Measurements from ENCODE around the gene SLC25A34.

Gene SLC25A34

DNA sequence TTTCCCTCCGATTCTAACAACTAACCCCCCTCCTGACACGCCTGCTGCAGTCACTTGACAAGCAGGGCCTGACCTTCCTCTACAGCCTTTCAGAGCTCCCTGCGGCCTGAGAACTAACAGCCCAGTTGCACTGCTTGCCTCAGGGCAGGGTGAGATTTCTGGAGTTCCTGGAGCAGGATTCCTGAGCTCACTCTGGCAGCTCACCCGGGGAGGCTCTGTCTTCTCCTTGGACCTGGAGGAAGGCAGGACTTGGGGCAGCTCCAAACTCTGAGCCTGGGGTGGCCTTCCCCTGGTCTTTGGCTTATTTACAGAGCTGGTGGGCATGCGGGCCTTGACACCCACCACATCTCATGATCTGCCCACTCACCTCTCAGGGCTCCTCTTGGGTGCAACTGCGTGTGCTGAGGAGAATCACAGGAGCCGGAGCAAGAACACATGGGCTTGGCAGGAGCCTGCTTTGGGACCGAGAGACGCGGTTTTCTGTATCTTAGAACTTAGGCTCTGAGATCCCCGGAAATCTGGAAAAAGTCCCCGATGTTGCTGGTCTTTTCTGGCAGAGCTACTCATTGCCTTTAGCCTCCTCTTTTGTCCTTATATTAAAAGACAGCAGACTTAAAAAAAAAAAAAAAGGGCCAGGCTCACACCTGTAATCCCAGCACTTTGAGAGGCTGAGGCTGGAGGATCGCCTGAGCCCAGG is 13.1 kb upstream of the SLC25A34 start:
- Histone ChIP-seq H3K4me1 (ENCODE audit: control insufficient read depth in 1 of 2, insufficient read depth in 1 of 2, low read depth in 1 of 2, low read length in 1 of 2) (no peaks in the 10 kb centered on the region), H3K36me3 (peaks cover 98% of the 10 kb centered on the region), H3K4me3 (ENCODE audit: low read depth in 1 of 2, low read length in 1 of 2) (no peak overlapping the region), H3K27ac (no peak overlapping the region), H3K9me3 (no peaks in the 10 kb centered on the region), H3K27me3 (no peaks in the 10 kb centered on the region)
- TF ChIP-seq, protein P1, sequence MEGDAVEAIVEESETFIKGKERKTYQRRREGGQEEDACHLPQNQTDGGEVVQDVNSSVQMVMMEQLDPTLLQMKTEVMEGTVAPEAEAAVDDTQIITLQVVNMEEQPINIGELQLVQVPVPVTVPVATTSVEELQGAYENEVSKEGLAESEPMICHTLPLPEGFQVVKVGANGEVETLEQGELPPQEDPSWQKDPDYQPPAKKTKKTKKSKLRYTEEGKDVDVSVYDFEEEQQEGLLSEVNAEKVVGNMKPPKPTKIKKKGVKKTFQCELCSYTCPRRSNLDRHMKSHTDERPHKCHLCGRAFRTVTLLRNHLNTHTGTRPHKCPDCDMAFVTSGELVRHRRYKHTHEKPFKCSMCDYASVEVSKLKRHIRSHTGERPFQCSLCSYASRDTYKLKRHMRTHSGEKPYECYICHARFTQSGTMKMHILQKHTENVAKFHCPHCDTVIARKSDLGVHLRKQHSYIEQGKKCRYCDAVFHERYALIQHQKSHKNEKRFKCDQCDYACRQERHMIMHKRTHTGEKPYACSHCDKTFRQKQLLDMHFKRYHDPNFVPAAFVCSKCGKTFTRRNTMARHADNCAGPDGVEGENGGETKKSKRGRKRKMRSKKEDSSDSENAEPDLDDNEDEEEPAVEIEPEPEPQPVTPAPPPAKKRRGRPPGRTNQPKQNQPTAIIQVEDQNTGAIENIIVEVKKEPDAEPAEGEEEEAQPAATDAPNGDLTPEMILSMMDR (IDR thresholded peaks at IDR 0.05): no peak

DNA sequence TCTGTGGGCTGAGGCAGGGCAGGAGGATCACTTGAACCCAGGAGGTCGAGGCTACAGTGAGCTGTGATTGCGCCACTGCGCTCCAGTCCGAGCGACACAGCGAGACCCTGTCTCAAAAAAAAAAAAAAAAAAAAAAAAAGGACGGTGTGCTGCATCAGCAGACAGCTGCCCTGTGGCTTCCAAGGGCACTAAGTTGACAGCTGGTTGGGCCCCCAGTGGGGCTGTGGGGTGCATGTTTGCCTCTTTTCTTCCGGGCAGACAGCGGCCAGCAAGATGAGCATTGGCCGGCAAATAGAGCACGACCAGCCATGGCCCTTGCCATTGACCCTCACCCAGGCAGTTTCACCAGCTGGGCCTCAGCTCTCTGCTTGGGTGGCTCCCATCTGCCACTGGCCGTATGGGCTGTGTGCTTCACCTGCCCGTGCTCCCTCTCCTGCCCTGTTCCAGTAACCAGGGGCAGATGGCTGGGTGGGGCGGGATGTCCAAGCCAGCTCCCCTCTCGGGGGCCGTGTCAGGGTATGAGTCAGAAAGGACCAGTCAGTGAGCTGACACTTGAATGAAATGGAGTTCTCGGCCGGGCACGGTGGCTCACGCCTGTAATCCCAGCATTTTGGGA is 12.3 kb upstream of the SLC25A34 start:
- H3K27ac ChIP-seq: no peak overlapping the region
- H3K4me1 ChIP-seq (ENCODE audit: control insufficient read depth in 1 of 2, insufficient read depth in 1 of 2, low read depth in 1 of 2, low read length in 1 of 2): no peaks in the 10 kb centered on the region
- peaks cover 98% of the 10 kb centered on the region for H3K36me3 ChIP-seq

DNA sequence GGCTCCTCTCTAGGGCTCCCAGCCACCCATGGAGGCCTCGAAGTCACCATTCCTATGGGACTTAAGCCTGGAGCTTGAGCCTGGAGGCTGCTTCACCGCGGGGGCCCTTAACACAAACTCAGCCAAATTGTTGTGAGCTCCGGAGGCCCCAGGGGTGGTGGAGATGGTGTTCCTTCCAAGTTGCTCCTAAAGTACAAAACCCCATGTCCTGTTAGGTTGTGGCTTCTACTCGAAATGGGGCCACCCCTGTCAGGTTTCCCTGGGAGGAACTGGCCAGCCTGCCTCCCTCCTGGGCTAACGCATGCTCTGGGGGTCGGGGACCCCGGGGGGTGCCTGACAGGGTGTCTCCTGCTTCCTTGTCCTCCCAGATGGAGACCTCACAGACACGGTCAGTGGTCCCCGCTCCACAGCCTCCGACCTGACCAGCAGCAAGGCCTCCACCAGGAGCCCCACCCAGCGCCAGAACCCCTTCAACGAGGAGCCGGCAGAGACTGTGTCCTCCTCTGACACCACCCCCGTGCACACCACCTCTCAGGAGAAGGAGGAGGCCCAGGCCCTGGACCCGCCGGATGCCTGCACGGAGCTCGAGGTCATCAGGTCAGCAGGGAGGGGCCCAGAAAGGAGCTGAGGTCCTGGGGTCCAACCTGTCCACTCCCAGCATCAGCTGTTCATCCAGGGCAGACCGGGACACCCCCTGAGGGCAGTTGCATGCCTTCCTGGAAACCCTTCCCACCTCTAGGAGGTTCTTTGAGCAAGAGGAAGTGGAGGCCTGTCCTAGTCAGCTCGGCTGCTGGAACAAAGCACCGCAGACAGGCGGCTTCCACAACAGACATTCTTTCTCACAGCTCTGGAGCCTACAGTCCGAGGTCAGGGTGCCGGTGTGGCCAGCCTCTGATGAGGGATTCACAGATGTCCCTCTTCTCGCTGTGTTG is 10.8 kb upstream of the SLC25A34 start:
- Histone ChIP-seq H3K4me3 (ENCODE audit: low read depth in 1 of 2, low read length in 1 of 2) (no peak overlapping the region), H3K36me3 (peaks cover 98% of the 10 kb centered on the region), H3K4me1 (ENCODE audit: control insufficient read depth in 1 of 2, insufficient read depth in 1 of 2, low read depth in 1 of 2, low read length in 1 of 2) (no peaks in the 10 kb centered on the region), H3K27me3 (no peaks in the 10 kb centered on the region), H3K9me3 (no peaks in the 10 kb centered on the region), H3K27ac (no peak overlapping the region)
- TF ChIP-seq, protein P1 (IDR thresholded peaks at IDR 0.05): no peak

More for the DNA sequence above, 12.3 kb upstream of the SLC25A34 start:
- Histone ChIP-seq H3K4me3 (ENCODE audit: low read depth in 1 of 2, low read length in 1 of 2) (no peak overlapping the region), H3K27me3 (no peaks in the 10 kb centered on the region), H3K9me3 (no peaks in the 10 kb centered on the region)
- TF ChIP-seq, protein P1 (IDR thresholded peaks at IDR 0.05): no peak

DNA sequence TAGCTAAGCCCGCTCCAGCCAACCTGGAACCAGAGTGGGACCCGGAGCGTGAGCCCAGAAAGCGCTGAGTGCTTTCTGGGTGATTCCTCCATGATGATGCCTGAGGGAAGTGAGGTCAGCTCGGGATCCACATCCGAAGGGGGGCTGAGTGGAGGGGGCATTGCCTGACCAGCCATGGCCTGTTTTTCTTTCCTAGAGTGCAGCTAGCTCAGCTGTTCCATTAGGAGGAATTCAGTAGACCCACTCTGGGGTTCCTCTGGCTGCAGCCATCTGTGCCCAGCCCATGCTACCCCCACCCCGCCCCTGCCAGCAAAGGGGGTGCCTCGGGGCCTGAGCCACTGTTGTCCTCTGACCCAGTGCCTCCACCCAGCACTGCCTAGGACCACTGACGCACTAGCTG is 9.6 kb upstream of the SLC25A34 start:
- TF ChIP-seq, protein P1 (IDR thresholded peaks at IDR 0.05): no peak
- Histone ChIP-seq H3K36me3 (peaks cover 98% of the 10 kb centered on the region), H3K4me1 (ENCODE audit: control insufficient read depth in 1 of 2, insufficient read depth in 1 of 2, low read depth in 1 of 2, low read length in 1 of 2) (no peaks in the 10 kb centered on the region), H3K27me3 (no peaks in the 10 kb centered on the region), H3K27ac (no peak overlapping the region), H3K4me3 (ENCODE audit: low read depth in 1 of 2, low read length in 1 of 2) (no peak overlapping the region), H3K9me3 (no peaks in the 10 kb centered on the region)

DNA sequence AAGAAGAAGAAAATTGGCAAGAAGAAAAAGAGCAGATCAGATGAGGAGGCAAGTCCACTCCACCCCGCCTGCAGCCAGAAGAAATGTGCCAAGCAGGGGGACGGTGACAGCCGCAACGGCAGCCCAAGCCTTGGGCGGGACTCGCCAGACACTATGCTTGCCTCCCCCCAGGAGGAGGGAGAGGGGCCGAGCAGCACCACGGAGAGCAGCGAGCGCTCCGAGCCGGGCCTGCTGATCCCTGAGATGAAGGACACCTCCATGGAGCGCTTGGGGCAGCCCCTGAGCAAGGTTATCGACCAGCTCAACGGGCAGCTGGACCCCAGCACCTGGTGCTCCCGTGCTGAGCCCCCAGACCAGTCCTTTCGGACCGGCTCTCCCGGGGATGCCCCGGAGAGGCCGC is 9.0 kb upstream of the SLC25A34 start:
- Histone ChIP-seq H3K27ac (no peak overlapping the region), H3K4me1 (ENCODE audit: control insufficient read depth in 1 of 2, insufficient read depth in 1 of 2, low read depth in 1 of 2, low read length in 1 of 2) (no peaks in the 10 kb centered on the region), H3K36me3 (peaks cover 98% of the 10 kb centered on the region), H3K9me3 (no peaks in the 10 kb centered on the region), H3K4me3 (ENCODE audit: low read depth in 1 of 2, low read length in 1 of 2) (no peak overlapping the region), H3K27me3 (no peaks in the 10 kb centered on the region)
- TF ChIP-seq, protein P1 (IDR thresholded peaks at IDR 0.05): no peak

Data from neutrophil (primary cell).